Pancreas (tissue), 10 donors: Measurements from ENCODE around the gene RASIP1. TPM values are rescaled to one million over a fixed set of nuclear protein-coding genes. Genes with fewer than 3 reads are reported as not detected.

ENCODE experiments used
- ATAC-seq, 4 donors: fragments of 200-7000 bp; cut with Tn5 transposase; one replicate each; pipeline versions ENCODE4 v1.8.0 to v1.9.1; 2020; ENCODE audit warnings: mild to moderate bottlenecking in 4 of 4, moderate library complexity in 4 of 4
- DNase-seq, 6 donors: peaks; one replicate each; pipeline ENCODE4 v3.0.0-alpha.2; 2020
- FAIRE-seq: peaks from 2 replicates; lab custom pipeline; 2012; peaks lifted over from hg19 to GRCh38; lab: Jason Lieb, UNC
- H3K27ac ChIP-seq, 4 donors: fragments of 200-600 bp; sonication (generic); 1 replicate in 3 of 4; 2 replicates in 1 of 4; pipeline versions ENCODE4 v1.5.0 to v1.8.0; 2020
- H3K27me3 ChIP-seq, 4 donors: fragments of 200-600 bp; one replicate each; pipeline ENCODE4 v1.8.0; 2021
- H3K36me3 ChIP-seq, 3 donors: fragments of 200-600 bp; sonication (generic) in 1 of 3; one replicate each; pipeline versions ENCODE4 v1.5.0 to v1.8.0; 2020 to 2021
- H3K4me1 ChIP-seq, 3 donors: fragments of 200-600 bp; one replicate each; pipeline ENCODE4 v1.8.0; 2021
- H3K4me3 ChIP-seq, 4 donors: fragments of 200-600 bp; sonication (generic) in 2 of 4; one replicate each; pipeline versions ENCODE4 v1.5.0 to v1.8.0; 2020 to 2021
- H3K9me3 ChIP-seq, 4 donors: fragments of 200-600 bp; one replicate each; pipeline ENCODE4 v1.8.0; 2021
- CTCF ChIP-seq, 4 donors: fragments of 200-600 bp; sonication (generic) in 3 of 4; IDR thresholded peaks; one replicate each; pipeline versions ENCODE4 v1.5.0 to v1.8.0; 2021; ENCODE audit warnings: antibody characterized with exemption in 4 of 4
- WGBS, 2 donors: extraction: QIAGEN DNeasy Blood & Tissue Kit; methylation state at CpG; one replicate each; pipeline ENCODE4 v1.1.7; 2013; 5-methylcytosine and 5-hydroxymethylcytosine counted together
- intact Hi-C, 3 donors: fragments of 100-400 bp; cut with DNase I; formaldehyde crosslinking; loops; one replicate each; pipeline versions ENCODE4 v1.11.1 to v1.14.2; 2022
- polyA plus RNA-seq, 2 donors: library from polyadenylated mRNA; stranded (reverse); fragments of 200-250 nt; gene quantifications; one replicate each; pipeline ENCODE4 v1.2.3, GENCODE V29; 2013
- total RNA-seq, 6 donors: library from RNA; stranded (reverse); fragmentation: NEBNext Ultra II Directional in 4 of 6; extraction: Animal tissue kit (Norgen Biotek cat#: 25700) in 4 of 6; gene quantifications; one replicate each; pipeline versions ENCODE4 v1.2.1 to v1.2.4, GENCODE V29; 2021 to 2023
- donor health status: healthy with polysubstance abuse.
- donor health status: DM: no; HTN: no; CAD: no; lungs with moderate emphysema.
- donor health status: DM: no; HTN: no; CAD: no.
- donor health status: control.
- donor health status: control.
- donor health status: Bipolar disorder and iron deficiency.
- donor health status: DM: yes; HTN: yes; CAD: no.
- donor health status: DM: no; HTN: no; CAD: no.
- donor health status: DM: no; HTN: no; CAD: no.
- donor health status: DM: yes; HTN: yes; CAD: no.

The RASIP1 gene
- total and polyA plus RNA-seq, 8 donors: 5.3 to 40.9 (median 7.7) TPM

- ATAC-seq: peak; percentile 73 to 88 (median 83)
- peak in 5 of 6 donors; percentile 67 to 92 (median 83) for DNase-seq
- no peaks in the 10 kb centered on the region for H3K27me3 ChIP-seq
- peak overlapping the region; percentile 22 to 85 (median 65) for H3K27ac ChIP-seq
- no peak for TF ChIP-seq CTCF (IDR thresholded peaks at IDR 0.05)
- FAIRE-seq: no peak
- H3K4me1 ChIP-seq: peaks cover 0 to 9% (median 9%) of the 10 kb centered on the region in 3 donors
- WGBS, 2 donors: 24 to 25% methylated on average over 4 of the region's 4 CpGs
- intact Hi-C loops: no loop called here
- H3K9me3 ChIP-seq: no peaks in the 10 kb centered on the region
- H3K36me3 ChIP-seq: no peaks in the 10 kb centered on the region
- H3K4me3 ChIP-seq: no peak overlapping the region
These were observed 62.2 kb downstream of the RASIP1 start for GRCh38 chr19:48678201-48678600.

GRCh38 chr19:48676887-48677286 is 63.5 kb downstream of the RASIP1 start:
- DNase-seq (no peak), FAIRE-seq (no peak), ATAC-seq (no peak)
- no peak for TF ChIP-seq CTCF (IDR thresholded peaks at IDR 0.05)
- Histone ChIP-seq H3K36me3 (no peaks in the 10 kb centered on the region), H3K4me3 (no peak overlapping the region), H3K4me1 (peaks cover 0 to 9% (median 9%) of the 10 kb centered on the region in 3 donors), H3K9me3 (no peaks in the 10 kb centered on the region), H3K27me3 (no peaks in the 10 kb centered on the region), H3K27ac (no peak overlapping the region)
- WGBS, 2 donors: 84 to 89% methylated on average over 13 of the region's 13 CpGs
- intact Hi-C loops: no loop called here

GRCh38 chr19:48676487-48676886 is 63.9 kb downstream of the RASIP1 start:
- ATAC-seq: no peak
- Histone ChIP-seq H3K27ac (no peak overlapping the region), H3K4me1 (peaks cover 0 to 9% (median 9%) of the 10 kb centered on the region in 3 donors), H3K9me3 (no peaks in the 10 kb centered on the region), H3K27me3 (no peaks in the 10 kb centered on the region), H3K36me3 (no peaks in the 10 kb centered on the region), H3K4me3 (no peak overlapping the region)
- no peak for TF ChIP-seq CTCF (IDR thresholded peaks at IDR 0.05)
- no peak for FAIRE-seq
- intact Hi-C loops: no loop called here
- WGBS, 2 donors: 88 to 94% methylated on average over 17 of the region's 17 CpGs
- no peak for DNase-seq

GRCh38 chr19:48674921-48675824 is 65.2 kb downstream of the RASIP1 start:
- 28 to 29% methylated on average over 28 of the region's 28 CpGs for WGBS, 2 donors
- peak; percentile 67 to 83 (median 78) for ATAC-seq
- Histone ChIP-seq H3K36me3 (no peaks in the 10 kb centered on the region), H3K9me3 (no peaks in the 10 kb centered on the region), H3K4me3 (no peak overlapping the region), H3K4me1 (peaks cover 0 to 9% (median 9%) of the 10 kb centered on the region in 3 donors), H3K27ac (no peak overlapping the region), H3K27me3 (no peaks in the 10 kb centered on the region)
- TF ChIP-seq CTCF (IDR thresholded peaks at IDR 0.05): peak; percentile 74 to 86 (median 80)
- intact Hi-C loops: no loop called here
- DNase-seq: peak; percentile 78 to 89 (median 82)
- FAIRE-seq: no peak
